ENCODE data around the gene SPTLC3. TPM values are rescaled to one million over a fixed set of nuclear protein-coding genes. Genes with fewer than 3 reads are reported as not detected.

SPTLC3 gene
- total RNA-seq, 2 experiments from 2014 or later = not detected

GRCh38 chr20:13102237-13102636 is 93.5 kb downstream of the SPTLC3 start:
- H3K27me3 Mint-ChIP-seq = peaks cover 3% of the 10 kb centered on the region
- no peaks in the 10 kb centered on the region for H3K4me1 Mint-ChIP-seq
- H3K27ac Mint-ChIP-seq = no peak overlapping the region
- POLR2A ChIA-PET = no interaction called here
- H3K9me3 Mint-ChIP-seq = no peaks in the 10 kb centered on the region
- CTCF ChIA-PET = no interaction called here
- no peak overlapping the region for H3K4me3 Mint-ChIP-seq
- DNase-seq = no peak
- H3K36me3 Mint-ChIP-seq (ENCODE audit: low read depth) = no peaks in the 10 kb centered on the region

GRCh38 chr20:13102694-13103093 is 93.9 kb downstream of the SPTLC3 start:
- no peak overlapping the region for H3K4me3 Mint-ChIP-seq
- no peaks in the 10 kb centered on the region for H3K9me3 Mint-ChIP-seq
- no peak overlapping the region for H3K27ac Mint-ChIP-seq
- CTCF ChIA-PET = no interaction called here
- H3K27me3 Mint-ChIP-seq = peaks cover 3% of the 10 kb centered on the region
- H3K4me1 Mint-ChIP-seq = no peaks in the 10 kb centered on the region
- POLR2A ChIA-PET = no interaction called here
- DNase-seq = no peak
- H3K36me3 Mint-ChIP-seq (ENCODE audit: low read depth) = no peaks in the 10 kb centered on the region

- Mint-ChIP-seq H3K4me1 (no peaks in the 10 kb centered on the region), H3K4me3 (no peak overlapping the region), H3K27ac (no peak overlapping the region), H3K27me3 (peaks cover 3% of the 10 kb centered on the region), H3K36me3 (ENCODE audit: low read depth) (no peaks in the 10 kb centered on the region), H3K9me3 (no peaks in the 10 kb centered on the region)
- CTCF ChIA-PET = interaction anchor here (2.0 kb wide), 1 partner anchor 197 kb away, joined by 4 read pairs; no protein-coding TSS in a partner anchor
- DNase-seq = no peak
- POLR2A ChIA-PET = no interaction called here
Observed at GRCh38 chr20:13105039-13105438, 96.3 kb downstream of the SPTLC3 start.

- no peak overlapping the region for H3K27ac Mint-ChIP-seq
- H3K27me3 Mint-ChIP-seq = peaks cover 3% of the 10 kb centered on the region
- no peak overlapping the region for H3K4me3 Mint-ChIP-seq
- no peaks in the 10 kb centered on the region for H3K36me3 Mint-ChIP-seq (ENCODE audit: low read depth)
- H3K4me1 Mint-ChIP-seq = no peaks in the 10 kb centered on the region
- no peak for DNase-seq
- CTCF ChIA-PET = no interaction called here
- H3K9me3 Mint-ChIP-seq = no peaks in the 10 kb centered on the region
- POLR2A ChIA-PET = no interaction called here
Observed at GRCh38 chr20:13105864-13106457, 97.2 kb downstream of the SPTLC3 start.

- Mint-ChIP-seq H3K27ac (no peak overlapping the region), H3K4me3 (no peak overlapping the region), H3K9me3 (no peaks in the 10 kb centered on the region), H3K36me3 (ENCODE audit: low read depth) (no peaks in the 10 kb centered on the region), H3K27me3 (peaks cover 3% of the 10 kb centered on the region), H3K4me1 (no peaks in the 10 kb centered on the region)
- no peak for DNase-seq
- CTCF ChIA-PET = interaction anchor here (1.4 to 1.5 kb wide), 2 partner anchors 8 to 193 kb away, joined by 3 read pairs; no protein-coding TSS in a partner anchor
- POLR2A ChIA-PET = no interaction called here
Observed at GRCh38 chr20:13109658-13110057, 100.9 kb downstream of the SPTLC3 start.

GRCh38 chr20:13110796-13111195 is 102.0 kb downstream of the SPTLC3 start:
- H3K4me1 Mint-ChIP-seq = no peaks in the 10 kb centered on the region
- no peak overlapping the region for H3K4me3 Mint-ChIP-seq
- H3K27ac Mint-ChIP-seq = no peak overlapping the region
- no peaks in the 10 kb centered on the region for H3K36me3 Mint-ChIP-seq (ENCODE audit: low read depth)
- H3K9me3 Mint-ChIP-seq = no peaks in the 10 kb centered on the region
- CTCF ChIA-PET = interaction anchor here (1.5 kb wide), 1 partner anchor 192 kb away, joined by 3 read pairs; no protein-coding TSS in a partner anchor
- POLR2A ChIA-PET = no interaction called here
- peaks cover 3% of the 10 kb centered on the region for H3K27me3 Mint-ChIP-seq
- no peak for DNase-seq

- Mint-ChIP-seq H3K27me3 (no peaks in the 10 kb centered on the region), H3K36me3 (ENCODE audit: low read depth) (no peaks in the 10 kb centered on the region), H3K4me3 (no peak overlapping the region), H3K27ac (no peak overlapping the region), H3K9me3 (no peaks in the 10 kb centered on the region), H3K4me1 (no peaks in the 10 kb centered on the region)
- CTCF ChIA-PET = no interaction called here
- DNase-seq = no peak
- POLR2A ChIA-PET = no interaction called here
Observed at GRCh38 chr20:13111249-13111911, 102.6 kb downstream of the SPTLC3 start.

- no peaks in the 10 kb centered on the region for H3K9me3 Mint-ChIP-seq
- CTCF ChIA-PET = interaction anchor here (1.3 kb wide), 1 partner anchor 22 kb away, joined by 4 read pairs; no protein-coding TSS in a partner anchor
Observed at GRCh38 chr20:13113731-13114130, 105.0 kb downstream of the SPTLC3 start.

GRCh38 chr20:13117200-13117599 is 108.4 kb downstream of the SPTLC3 start:
- POLR2A ChIA-PET = no interaction called here
- DNase-seq = no peak
- CTCF ChIA-PET = interaction anchor here (0.7 to 3.8 kb wide), 5 partner anchors 8 to 655 kb away, joined by 3 to 13 read pairs (median 4); no protein-coding TSS in a partner anchor
- Mint-ChIP-seq H3K36me3 (ENCODE audit: low read depth) (no peaks in the 10 kb centered on the region), H3K9me3 (no peaks in the 10 kb centered on the region), H3K4me1 (no peaks in the 10 kb centered on the region), H3K27me3 (peaks cover 2% of the 10 kb centered on the region), H3K4me3 (no peak overlapping the region), H3K27ac (no peak overlapping the region)

More at GRCh38 chr20:13113731-13114130, 105.0 kb downstream of the SPTLC3 start:
- Mint-ChIP-seq H3K4me3 (no peak overlapping the region), H3K27ac (no peak overlapping the region), H3K27me3 (no peaks in the 10 kb centered on the region), H3K4me1 (no peaks in the 10 kb centered on the region), H3K36me3 (ENCODE audit: low read depth) (no peaks in the 10 kb centered on the region)
- POLR2A ChIA-PET = no interaction called here
- no peak for DNase-seq

GRCh38 chr20:13118676-13119075 is 109.9 kb downstream of the SPTLC3 start:
- Mint-ChIP-seq H3K27me3 (peaks cover 2% of the 10 kb centered on the region), H3K4me1 (no peaks in the 10 kb centered on the region), H3K27ac (no peak overlapping the region), H3K9me3 (no peaks in the 10 kb centered on the region), H3K36me3 (ENCODE audit: low read depth) (no peaks in the 10 kb centered on the region), H3K4me3 (no peak overlapping the region)
- POLR2A ChIA-PET = no interaction called here
- DNase-seq = no peak
- CTCF ChIA-PET = interaction anchor here (1.2 to 1.3 kb wide), 3 partner anchors 143 to 428 kb away, joined by 10 to 11 read pairs (median 10); no protein-coding TSS in a partner anchor

- H3K4me1 Mint-ChIP-seq = no peaks in the 10 kb centered on the region
- peak; percentile 26 for DNase-seq
- no peaks in the 10 kb centered on the region for H3K9me3 Mint-ChIP-seq
- H3K27ac Mint-ChIP-seq = no peak overlapping the region
- no peaks in the 10 kb centered on the region for H3K36me3 Mint-ChIP-seq (ENCODE audit: low read depth)
- CTCF ChIA-PET = interaction anchor here (0.9 to 1.7 kb wide), 5 partner anchors 142 to 427 kb away, joined by 4 to 16 read pairs (median 10); no protein-coding TSS in a partner anchor
- POLR2A ChIA-PET = no interaction called here
- H3K27me3 Mint-ChIP-seq = peaks cover 2% of the 10 kb centered on the region
- no peak overlapping the region for H3K4me3 Mint-ChIP-seq
Observed at GRCh38 chr20:13119583-13119982, 110.8 kb downstream of the SPTLC3 start.

GRCh38 chr20:13120471-13120870 is 111.7 kb downstream of the SPTLC3 start:
- H3K27ac Mint-ChIP-seq = no peak overlapping the region
- no peak overlapping the region for H3K4me3 Mint-ChIP-seq
- H3K27me3 Mint-ChIP-seq = peaks cover 2% of the 10 kb centered on the region
- H3K4me1 Mint-ChIP-seq = no peaks in the 10 kb centered on the region
- no peaks in the 10 kb centered on the region for H3K36me3 Mint-ChIP-seq (ENCODE audit: low read depth)
- no peak for DNase-seq
- no peaks in the 10 kb centered on the region for H3K9me3 Mint-ChIP-seq
- POLR2A ChIA-PET = interaction anchor here (0.6 kb wide), 1 partner anchor 437 kb away, joined by 3 read pairs; no protein-coding TSS in a partner anchor
- CTCF ChIA-PET = interaction anchor here (0.8 to 2.0 kb wide), 5 partner anchors 141 to 426 kb away, joined by 3 to 16 read pairs (median 4); no protein-coding TSS in a partner anchor

- H3K4me1 Mint-ChIP-seq = no peaks in the 10 kb centered on the region
- no peak for DNase-seq
- ChIA-PET CTCF (interaction anchor here (0.8 to 2.0 kb wide), 3 partner anchors 140 to 425 kb away, joined by 4 to 13 read pairs (median 9); no protein-coding TSS in a partner anchor), POLR2A (no interaction called here)
- H3K36me3 Mint-ChIP-seq (ENCODE audit: low read depth) = no peaks in the 10 kb centered on the region
- no peak overlapping the region for H3K4me3 Mint-ChIP-seq
- H3K9me3 Mint-ChIP-seq = no peaks in the 10 kb centered on the region
- H3K27me3 Mint-ChIP-seq = peaks cover 2% of the 10 kb centered on the region
- no peak overlapping the region for H3K27ac Mint-ChIP-seq
Observed at GRCh38 chr20:13121840-13122515, 113.2 kb downstream of the SPTLC3 start.
